ENCODE data around the gene PIH1D2.
"Not testable (repeated sequence)": the region's sequence is repeated elsewhere in the genome, so short reads cannot be mapped to it uniquely, and the experiment has no call there.

The PIH1D2 gene

DNA sequence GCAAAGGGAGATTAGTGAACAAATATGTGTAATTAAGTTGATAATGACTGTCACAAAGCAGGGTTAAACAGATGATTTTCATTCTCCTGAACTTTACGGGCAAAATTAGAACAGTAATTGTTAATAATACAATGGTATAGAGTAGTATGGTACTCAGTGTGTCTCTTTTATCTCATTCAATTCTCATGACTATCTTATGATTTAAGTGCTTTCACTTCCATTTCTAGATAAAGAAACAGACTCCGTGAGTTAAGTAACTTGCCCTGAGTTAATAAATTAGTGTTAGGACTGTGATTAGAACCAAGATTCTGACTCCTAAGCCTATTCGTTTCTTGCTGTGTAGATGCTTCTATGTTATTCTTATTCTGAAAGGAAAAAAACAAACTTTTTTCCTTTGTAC is 22.0 kb downstream of the PIH1D2 start:
- no peak for DNase-seq (ENCODE audit: low read depth in 2 of 2)

DNA sequence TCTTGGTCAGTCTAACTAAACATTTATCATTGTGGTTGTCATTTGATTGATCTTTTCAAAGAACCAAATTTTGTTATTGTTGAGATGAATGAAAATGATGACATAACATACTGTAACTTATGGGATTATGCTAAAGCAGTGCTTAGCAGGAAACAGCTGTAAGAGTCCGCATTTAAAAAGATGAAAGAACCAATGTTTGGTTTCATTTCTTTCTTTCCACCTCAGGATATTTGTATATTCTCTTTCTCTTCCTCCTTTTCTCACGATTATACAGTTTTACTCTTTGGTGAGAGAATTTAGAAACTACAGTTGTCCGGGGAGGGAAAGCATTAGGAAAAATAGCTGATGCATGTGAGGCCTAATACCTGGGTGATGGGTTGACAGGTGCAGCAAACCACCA is 23.1 kb downstream of the PIH1D2 start:
- no peak for DNase-seq (ENCODE audit: low read depth in 2 of 2)

DNA sequence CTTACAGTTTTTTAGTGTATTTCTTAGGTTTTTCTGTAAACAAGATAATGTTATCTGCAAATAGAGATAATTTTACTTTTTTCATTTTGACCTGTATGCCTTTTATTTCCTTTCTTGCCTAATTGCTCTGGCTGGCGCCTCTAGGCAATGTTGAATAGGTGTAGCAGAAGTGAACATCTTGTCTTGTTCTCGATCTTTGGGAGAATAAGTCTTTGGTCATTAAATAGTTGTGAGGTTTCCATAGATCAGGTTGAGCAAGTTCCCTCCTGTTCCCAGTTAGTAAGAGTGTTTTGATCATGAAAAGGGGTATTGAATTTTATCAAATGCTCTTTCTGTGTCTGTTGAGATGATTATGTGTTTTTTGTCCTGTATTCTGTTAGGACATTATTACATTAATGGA is 24.0 kb downstream of the PIH1D2 start:
- DNase-seq (ENCODE audit: low read depth in 2 of 2): no peak

DNA sequence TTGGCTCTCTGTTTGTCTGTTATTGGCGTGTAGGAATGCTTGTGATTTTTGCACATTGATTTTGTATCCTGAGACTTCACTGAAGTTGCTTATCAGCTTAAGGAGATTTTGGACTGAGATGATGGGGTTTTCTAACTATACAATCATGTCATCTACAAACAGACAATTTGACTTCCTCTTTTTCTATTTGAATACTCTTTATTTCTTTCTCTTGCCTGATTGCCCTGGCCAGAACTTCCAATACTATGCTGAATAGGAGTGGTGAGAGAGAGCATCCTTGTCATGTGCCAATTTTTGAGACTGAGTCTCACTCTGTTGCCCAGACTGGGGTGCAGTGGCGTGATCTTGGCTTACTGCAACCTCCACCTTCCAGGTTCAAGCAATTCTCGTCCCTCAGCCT is 25.6 kb downstream of the PIH1D2 start:
- not testable (repeated sequence) for DNase-seq (ENCODE audit: low read depth in 2 of 2)

DNA sequence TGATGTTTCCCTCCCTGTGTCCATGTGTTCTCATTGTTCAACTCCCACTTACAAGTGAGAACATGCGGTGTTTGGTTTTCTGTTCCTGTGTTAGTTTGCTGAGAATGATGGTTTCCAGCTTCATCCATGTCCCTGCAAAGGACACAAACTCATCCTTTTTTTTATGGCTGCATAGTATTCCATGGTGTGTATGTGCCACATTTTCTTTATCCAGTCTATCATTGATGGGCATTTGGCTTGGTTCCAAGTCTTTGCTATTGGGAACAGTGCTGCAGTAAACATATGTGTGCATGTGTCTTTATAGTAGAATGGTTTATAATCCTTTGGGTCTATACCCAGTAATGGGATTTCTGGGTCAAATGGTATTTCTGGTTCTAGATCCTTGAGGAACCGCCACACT is 27.2 kb downstream of the PIH1D2 start:
- not testable (repeated sequence) for DNase-seq (ENCODE audit: low read depth in 2 of 2)

DNA sequence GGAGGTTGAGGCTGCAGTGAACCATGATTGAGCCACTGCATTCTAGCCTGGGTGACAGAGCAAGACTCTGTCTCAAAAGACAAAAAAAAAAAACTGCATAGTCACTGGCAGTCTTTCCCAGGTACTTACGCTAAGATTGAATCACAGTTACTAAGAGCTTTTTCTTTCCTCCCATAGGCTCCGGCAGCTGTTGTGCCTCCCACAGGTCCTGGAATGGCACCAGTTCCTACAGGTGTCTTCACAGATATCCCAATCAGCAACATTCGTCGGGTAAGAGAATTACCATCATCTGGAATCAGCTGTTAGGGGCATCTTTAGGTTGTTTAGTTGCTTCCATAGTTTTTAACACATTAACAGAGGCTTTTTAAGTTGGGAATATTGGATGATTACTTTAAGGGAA is 28.9 kb downstream of the PIH1D2 start:
- DNase-seq (ENCODE audit: low read depth in 2 of 2): no peak

DNA sequence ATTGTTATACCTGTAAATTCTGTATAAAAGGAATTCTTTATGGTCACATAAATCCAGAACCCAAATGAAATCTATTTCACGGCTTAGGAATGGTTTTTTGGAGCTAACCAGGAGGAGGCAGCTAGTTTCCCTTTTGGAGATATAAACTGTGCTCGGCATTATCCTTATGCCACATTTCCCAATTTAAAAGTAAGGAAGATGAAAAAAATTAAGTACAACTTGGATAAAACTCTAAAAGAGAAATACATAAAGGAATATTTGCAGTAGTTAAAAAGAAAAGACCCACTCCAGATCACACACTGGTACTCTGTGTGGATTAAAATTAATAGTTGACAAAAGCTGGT is 30.9 kb downstream of the PIH1D2 start:
- no peak for DNase-seq (ENCODE audit: low read depth in 2 of 2)

DNA sequence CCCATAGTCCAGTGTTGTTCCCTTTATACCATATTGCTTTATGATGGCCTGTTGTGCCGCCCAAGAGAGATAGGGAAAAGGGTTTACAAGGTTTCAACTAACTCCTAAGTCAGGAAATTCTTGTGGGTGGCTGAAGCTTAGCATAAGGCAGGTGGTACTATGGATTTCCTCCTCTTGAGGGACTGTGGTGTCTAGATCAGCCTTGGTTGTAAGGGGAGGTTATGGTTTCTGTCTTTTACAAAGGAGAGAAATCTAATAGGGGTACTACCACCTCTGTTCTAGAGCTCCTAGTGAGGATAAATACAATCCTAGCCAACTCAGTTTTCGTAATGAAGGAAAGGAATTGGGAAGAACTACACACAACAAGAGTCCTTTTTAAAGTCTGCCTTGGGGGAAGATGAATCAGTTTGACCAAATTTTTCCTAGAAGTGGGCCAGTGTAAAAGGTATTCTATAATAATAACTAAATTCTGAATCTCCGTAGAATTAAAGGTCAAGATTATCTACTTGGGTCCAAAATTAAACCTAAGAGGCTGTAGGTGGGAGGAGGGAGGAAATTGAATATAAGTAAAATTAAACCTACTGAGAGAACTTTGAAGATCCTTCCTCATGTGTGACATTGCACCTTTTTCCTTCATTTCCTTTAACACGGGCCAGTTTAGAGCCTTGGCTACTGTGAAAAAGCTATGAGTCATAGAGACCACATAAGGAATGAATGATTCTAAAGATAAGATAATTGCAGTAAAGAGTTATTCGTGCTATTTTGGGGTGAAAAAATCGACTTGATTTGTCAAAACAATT is 31.5 kb downstream of the PIH1D2 start:
- DNase-seq (ENCODE audit: low read depth in 2 of 2): no peak

DNA sequence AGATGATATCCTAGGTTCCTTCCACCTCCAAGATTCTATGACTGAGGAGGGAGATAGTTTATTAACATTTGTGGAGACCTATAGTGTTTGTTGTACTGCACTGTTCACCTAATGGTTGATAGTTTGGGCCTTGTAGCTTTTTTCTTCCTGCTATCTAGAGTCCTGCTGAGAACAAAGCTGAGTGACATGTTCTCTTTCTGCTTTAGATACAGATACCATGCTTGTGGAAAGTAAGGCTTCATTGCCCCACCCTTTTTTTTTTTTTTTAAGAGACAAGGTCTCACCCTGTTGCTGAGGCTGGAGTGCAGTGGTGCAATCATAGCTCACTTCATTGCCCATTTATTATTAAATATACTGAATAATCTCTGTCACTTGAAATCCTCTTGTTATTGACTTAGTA is 36.3 kb downstream of the PIH1D2 start:
- DNase-seq (ENCODE audit: low read depth in 2 of 2): no peak

DNA sequence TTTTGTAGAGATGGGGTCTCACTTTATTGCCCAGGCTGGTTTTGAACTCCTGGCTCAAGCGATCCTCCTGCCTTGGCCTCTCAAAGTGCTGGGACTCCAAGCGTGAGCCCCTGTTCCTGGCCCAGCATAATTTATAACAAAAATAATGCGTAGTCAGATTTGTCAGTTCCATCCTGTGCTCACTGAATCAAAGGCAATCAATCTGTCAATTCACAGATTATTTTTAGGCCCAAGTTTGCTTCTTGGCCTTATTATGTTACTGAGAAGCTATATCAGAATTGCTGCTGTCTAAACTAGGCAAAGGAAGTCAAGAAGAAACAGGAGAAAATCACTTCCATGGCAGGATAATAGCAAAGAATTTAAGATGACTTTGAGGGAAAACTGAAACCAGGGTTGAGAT is 39.9 kb downstream of the PIH1D2 start:
- DNase-seq (ENCODE audit: low read depth in 2 of 2): no peak

DNA sequence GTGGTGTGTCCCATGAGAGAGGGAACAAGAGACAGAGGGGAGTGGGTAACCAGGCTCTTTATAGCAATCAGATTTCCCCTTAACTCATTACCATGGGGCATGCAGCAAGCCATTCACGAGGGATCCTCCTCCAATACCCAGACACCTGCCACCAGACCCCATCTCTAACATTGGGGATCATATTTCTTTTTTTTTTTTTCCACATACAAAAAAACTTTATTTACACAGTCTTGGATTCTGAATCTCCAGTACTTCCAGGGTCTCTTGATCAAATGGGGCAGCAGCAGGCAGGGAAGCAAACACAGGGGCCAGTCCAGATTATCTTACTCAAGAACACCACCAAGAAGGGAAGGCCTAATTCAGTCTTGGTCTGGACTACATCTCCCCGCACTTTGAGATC is 44.4 kb downstream of the PIH1D2 start:
- DNase-seq (ENCODE audit: low read depth in 2 of 2): no peak

DNA sequence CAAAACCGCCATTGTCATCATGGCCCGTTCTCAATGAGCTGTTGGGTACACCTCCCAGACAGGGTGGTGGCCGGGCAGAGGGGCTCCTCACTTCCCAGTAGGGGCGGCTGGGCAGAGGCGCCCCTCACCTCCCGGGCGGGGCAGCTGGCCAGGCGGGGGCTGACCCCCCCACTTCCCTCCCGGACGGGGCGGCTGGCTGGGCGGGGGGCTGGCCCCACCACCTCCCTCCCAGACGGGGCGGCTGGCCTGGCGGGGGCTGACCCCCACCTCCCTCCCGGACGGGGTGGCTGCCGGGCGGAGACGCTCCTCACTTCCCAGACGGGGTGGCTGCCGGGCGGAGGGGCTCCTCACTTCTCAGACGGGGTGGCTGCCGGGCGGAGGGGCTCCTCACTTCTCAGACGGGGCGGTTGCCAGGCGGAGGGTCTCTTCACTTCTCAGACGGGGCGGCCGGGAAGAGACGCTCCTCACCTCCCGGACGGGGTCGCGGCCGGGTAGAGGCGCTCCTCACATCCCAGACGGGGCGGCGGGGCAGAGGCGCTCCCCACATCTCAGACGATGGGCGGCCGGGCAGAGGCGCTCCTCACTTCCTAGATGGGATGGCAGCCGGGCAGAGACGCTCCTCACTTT is 46.9 kb downstream of the PIH1D2 start:
- DNase-seq (ENCODE audit: low read depth in 2 of 2): not testable (repeated sequence)

DNA sequence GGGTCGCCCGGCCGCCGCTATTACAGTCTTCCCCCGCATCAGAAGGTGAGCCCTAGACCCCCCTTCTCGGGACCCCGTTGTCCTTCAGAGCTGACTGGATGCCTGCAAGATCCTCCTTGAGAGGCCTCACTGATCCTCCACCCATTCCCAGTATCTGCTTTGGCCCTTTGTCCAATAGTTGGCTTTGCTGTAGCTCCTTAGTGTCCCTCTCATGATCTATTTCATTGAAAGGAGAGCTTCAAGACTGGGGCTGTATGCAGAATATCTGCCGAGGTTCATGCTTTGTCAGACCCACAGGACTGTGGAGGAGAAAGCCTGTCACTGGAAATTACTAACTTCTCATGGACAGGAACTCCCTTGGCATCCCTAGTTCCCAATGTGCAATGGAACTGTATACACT is 48.1 kb downstream of the PIH1D2 start:
- DNase-seq (ENCODE audit: low read depth in 2 of 2): no peak

DNA sequence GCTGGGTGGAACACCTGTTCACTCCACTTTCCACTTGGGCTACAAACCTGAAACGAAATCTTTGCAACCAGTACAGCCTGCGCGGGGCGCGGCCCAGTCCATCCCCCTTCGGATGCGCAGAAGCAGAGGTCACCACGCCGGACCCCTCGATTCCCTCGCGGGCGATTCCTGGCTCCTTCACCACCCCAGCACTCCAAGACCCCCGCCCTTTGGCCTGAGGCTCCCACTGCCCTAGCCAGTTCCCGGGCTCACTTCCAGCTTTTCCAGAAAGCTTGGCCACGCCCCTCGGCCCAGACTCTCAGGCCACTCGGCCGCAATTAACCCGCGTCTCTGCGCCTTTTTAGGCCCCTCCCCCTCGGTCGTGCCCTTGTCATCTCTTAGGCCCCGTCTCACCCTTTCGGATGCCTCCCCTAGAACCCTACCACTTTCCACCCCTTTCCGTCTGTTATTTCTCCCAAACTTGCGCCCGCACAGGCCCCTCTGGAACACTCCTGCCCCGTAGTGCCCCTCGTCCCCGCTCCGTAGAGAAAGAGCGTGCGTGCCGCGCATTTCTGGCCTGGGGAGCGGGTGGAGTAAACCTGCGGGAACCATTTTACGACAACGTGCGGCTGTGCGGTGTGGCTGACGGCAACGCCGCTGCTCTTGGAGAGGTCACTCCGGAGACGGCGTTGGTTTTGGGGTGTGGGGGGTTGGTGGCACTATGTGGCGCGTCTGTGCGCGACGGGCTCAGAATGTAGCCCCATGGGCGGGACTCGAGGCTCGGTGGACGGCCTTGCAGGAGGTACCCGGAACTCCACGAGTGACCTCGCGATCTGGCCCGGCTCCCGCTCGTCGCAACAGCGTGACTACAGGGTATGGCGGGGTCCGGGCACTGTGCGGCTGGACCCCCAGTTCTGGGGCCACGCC is 48.8 kb downstream of the PIH1D2 start, which contains the start of gene DLAT:
TSS of gene DLAT (plus strand) at position 636 of the 906 bp plus-strand sequence. CDS start at position 701, 65 bp downstream.
- peak; percentile 80 to 81 for DNase-seq (ENCODE audit: low read depth in 2 of 2)

DNA sequence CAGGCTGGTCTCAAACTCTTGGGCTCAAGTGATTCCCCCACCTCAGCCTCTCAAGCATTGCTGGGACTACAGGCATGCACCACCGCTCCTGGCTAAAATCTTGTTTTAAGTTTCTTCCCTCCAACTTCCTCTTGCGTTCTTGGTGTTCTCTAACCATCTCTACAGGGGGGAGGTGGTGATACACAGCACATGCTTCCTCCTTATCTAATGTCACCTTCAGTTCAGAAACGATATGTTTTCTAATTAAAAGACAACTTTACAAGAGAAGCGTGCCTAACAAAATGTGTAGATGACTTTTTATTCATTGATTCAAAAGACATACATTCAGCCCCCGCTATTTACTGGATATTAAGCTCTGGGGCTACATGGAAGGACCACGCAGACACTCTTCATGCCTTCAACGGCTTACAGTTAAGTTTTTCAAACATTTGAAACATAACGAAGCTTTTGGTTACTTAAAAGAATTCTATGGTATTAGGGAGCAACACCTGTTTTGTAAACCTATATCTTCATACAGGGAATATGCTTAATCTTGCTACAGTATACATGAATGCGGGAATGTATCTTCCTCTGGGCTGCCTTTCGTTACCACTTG is 49.5 kb downstream of the PIH1D2 start:
- DNase-seq (ENCODE audit: low read depth in 2 of 2): no peak

DNA sequence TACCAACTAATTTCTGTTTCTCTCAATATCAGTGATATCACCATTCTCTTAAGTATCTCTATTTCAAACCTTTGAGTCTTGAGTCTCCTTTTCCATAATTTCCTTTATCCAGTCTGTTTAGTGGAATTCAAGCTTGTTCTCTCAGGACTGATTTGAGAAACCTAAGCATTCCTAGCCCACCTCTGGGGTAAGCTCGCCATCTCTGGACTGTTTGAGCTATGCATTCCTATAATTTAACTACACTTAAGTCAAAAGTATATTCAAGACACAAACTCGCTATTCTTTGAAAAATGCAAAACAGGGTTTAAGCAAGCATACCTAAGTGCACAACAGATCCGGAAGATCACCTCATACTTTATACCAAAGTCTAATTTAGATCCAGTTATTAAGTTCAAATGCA is 50.7 kb downstream of the PIH1D2 start:
- no peak for DNase-seq (ENCODE audit: low read depth in 2 of 2)

DNA sequence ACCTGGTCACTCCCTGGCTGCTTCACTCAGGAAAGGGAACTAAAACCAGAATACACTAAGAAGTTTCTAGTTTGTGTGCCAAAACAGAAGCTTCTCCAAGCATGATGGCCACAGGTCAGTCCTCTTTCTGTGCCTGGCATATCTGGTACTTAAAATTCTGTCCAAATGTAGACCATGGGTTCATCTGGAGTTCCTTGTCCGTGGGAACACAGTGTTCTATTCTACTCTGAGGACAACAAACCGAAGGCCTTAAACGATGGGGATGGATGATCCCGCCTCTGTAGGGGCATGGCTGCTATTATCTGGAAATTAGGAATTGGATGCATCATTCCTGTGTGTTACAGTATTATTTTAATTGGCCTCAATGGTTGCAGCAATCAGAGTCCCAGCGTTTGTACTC is 54.8 kb downstream of the PIH1D2 start:
- DNase-seq (ENCODE audit: low read depth in 2 of 2): no peak
